Measurements from ENCODE around the gene ACKR2. TPM values are rescaled to one million over a fixed set of nuclear protein-coding genes. Genes with fewer than 3 reads are reported as not detected.

Gene ACKR2
- total RNA-seq, 1 donor from 2014 or later = 1.2 TPM

GRCh38 chr3:42780398-42780797 is 28.8 kb upstream of the ACKR2 start:
- TF ChIP-seq, protein P1, sequence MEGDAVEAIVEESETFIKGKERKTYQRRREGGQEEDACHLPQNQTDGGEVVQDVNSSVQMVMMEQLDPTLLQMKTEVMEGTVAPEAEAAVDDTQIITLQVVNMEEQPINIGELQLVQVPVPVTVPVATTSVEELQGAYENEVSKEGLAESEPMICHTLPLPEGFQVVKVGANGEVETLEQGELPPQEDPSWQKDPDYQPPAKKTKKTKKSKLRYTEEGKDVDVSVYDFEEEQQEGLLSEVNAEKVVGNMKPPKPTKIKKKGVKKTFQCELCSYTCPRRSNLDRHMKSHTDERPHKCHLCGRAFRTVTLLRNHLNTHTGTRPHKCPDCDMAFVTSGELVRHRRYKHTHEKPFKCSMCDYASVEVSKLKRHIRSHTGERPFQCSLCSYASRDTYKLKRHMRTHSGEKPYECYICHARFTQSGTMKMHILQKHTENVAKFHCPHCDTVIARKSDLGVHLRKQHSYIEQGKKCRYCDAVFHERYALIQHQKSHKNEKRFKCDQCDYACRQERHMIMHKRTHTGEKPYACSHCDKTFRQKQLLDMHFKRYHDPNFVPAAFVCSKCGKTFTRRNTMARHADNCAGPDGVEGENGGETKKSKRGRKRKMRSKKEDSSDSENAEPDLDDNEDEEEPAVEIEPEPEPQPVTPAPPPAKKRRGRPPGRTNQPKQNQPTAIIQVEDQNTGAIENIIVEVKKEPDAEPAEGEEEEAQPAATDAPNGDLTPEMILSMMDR (IDR thresholded peaks at IDR 0.05; ENCODE audit: unreplicated experiment) = no peak
- H3K4me3 Mint-ChIP-seq = no peak overlapping the region
- H3K27me3 Mint-ChIP-seq (ENCODE audit: low read depth) = no peaks in the 10 kb centered on the region
- no peak for DNase-seq (ENCODE audit: low spot score in 2 of 2, unreplicated experiment in 2 of 2)
- no peak overlapping the region for H3K27ac Mint-ChIP-seq
- no peaks in the 10 kb centered on the region for H3K9me3 Mint-ChIP-seq
- no peaks in the 10 kb centered on the region for H3K4me1 Mint-ChIP-seq
- peaks cover 8% of the 10 kb centered on the region for H3K36me3 Mint-ChIP-seq

DNA sequence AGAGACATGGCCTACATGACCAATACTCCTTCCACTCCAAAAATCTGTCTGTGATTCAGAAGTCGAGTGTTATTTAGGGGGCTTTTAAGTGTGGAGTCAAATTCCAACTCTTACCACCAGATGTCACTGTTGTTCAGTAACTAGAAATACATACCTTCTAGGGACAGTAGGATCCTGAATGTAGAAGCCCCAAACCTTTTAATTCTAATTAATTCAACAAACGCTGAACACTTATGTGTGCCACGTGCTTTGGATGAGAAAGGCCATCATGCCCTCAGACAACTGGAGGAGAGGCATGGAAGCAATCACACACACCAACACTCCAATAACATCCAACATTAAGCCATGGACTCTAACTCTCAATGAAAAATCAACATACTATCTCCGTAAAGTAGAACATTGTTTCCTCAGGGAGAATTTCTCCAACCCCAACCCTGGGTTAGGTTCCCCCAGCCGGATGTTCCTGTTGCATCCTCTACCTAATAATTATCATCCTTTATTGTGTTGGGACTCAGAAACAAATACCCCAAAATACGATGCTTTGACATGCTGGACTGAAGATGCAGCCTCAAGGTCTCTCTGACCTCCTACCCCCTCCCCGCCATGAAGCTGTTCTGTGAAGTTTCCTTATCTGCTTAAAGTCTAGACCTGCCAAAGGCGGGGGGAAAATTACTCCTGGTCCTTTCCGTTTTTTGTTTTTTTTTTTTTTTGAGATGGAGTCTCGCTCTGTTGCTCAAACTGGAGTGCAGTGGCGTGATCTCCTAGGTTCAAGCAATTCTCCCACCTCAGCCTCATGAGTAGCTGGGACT is 28.1 kb upstream of the ACKR2 start:
- TF ChIP-seq, protein P1 (IDR thresholded peaks at IDR 0.05; ENCODE audit: unreplicated experiment) = peak; percentile 79
- DNase-seq (ENCODE audit: low spot score in 2 of 2, unreplicated experiment in 2 of 2) = no peak
- peaks cover 10% of the 10 kb centered on the region for H3K36me3 Mint-ChIP-seq

DNA sequence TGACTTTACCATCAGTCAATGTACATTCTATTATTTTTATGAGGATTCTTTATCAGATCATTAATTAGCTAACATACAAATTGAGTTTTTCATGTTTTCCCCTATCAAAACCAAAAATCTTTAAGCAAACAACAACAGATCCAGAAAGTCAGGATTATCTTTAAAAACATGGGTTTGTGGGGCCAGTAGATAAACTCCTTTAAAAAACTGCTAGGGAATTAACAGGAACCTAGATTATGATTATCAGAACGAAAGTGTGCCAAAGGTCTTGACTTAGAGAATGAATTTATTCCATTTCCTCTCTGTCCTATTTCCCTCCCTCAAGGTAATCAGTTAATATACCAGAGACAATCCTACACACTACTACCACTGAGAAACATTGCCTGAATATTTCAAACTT is 23.0 kb upstream of the ACKR2 start:
- Mint-ChIP-seq H3K36me3 (peaks cover 21% of the 10 kb centered on the region), H3K4me1 (peaks cover 7% of the 10 kb centered on the region), H3K27me3 (ENCODE audit: low read depth) (no peaks in the 10 kb centered on the region), H3K4me3 (no peak overlapping the region), H3K9me3 (no peaks in the 10 kb centered on the region), H3K27ac (no peak overlapping the region)
- TF ChIP-seq, protein P1 (IDR thresholded peaks at IDR 0.05; ENCODE audit: unreplicated experiment) = no peak
- DNase-seq (ENCODE audit: low spot score in 2 of 2, unreplicated experiment in 2 of 2) = no peak

More for the DNA sequence above, 28.1 kb upstream of the ACKR2 start:
- Mint-ChIP-seq H3K9me3 (no peaks in the 10 kb centered on the region), H3K4me1 (no peaks in the 10 kb centered on the region), H3K27ac (no peak overlapping the region), H3K27me3 (ENCODE audit: low read depth) (no peaks in the 10 kb centered on the region), H3K4me3 (no peak overlapping the region)

DNA sequence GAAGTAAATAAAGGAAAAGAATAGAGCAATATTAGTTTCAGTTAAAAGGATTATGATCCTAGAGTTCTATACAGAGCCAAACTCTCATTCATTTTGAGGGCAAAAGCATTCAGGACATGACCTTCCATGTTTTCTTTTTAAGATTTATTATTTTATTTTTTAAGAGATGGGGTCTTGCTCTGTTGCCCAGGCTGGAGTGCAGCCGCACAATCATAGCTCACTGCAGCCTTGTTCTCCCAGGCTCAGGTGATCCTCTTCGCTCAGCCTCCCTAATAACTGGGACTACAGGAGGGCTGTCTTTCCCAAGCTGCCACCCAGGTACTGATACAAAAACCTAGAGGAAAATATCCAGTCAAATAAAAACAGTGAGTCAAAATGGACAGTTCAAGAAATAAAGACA is 22.6 kb upstream of the ACKR2 start:
- no peaks in the 10 kb centered on the region for H3K27me3 Mint-ChIP-seq (ENCODE audit: low read depth)
- H3K4me3 Mint-ChIP-seq = no peak overlapping the region
- TF ChIP-seq, protein P1 (IDR thresholded peaks at IDR 0.05; ENCODE audit: unreplicated experiment) = no peak
- peaks cover 21% of the 10 kb centered on the region for H3K36me3 Mint-ChIP-seq
- no peaks in the 10 kb centered on the region for H3K9me3 Mint-ChIP-seq
- peaks cover 7% of the 10 kb centered on the region for H3K4me1 Mint-ChIP-seq
- DNase-seq (ENCODE audit: low spot score in 2 of 2, unreplicated experiment in 2 of 2) = no peak
- H3K27ac Mint-ChIP-seq = no peak overlapping the region

DNA sequence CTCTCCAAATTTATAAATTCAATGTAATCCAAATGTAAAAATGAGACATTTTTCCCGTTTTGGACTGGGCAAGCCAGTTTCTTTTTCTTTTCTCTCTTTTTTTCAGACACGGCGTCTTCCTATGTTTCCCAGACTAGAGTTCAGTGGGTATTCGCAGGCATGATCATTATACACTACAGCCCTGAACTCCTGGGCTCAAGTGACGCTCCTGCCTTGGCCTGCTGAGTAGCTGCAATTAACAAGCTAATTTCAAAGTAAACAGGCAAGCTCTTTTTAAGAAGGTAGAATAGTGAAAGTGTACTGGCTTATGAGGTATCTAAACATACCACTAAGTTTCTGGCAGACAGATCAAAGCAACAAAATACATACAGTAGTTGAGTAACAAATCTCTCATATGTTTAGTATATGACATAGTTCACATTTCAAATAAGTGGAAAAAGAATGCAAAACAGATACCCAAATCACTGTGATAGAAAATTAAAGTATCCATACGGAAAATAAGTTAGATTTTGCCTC is 18.5 kb upstream of the ACKR2 start:
- H3K9me3 Mint-ChIP-seq = no peaks in the 10 kb centered on the region
- H3K27ac Mint-ChIP-seq = peak overlapping the region; percentile 48
- H3K27me3 Mint-ChIP-seq (ENCODE audit: low read depth) = no peaks in the 10 kb centered on the region
- peaks cover 22% of the 10 kb centered on the region for H3K36me3 Mint-ChIP-seq
- TF ChIP-seq, protein P1 (IDR thresholded peaks at IDR 0.05; ENCODE audit: unreplicated experiment) = no peak
- no peak for DNase-seq (ENCODE audit: low spot score in 2 of 2, unreplicated experiment in 2 of 2)
- H3K4me3 Mint-ChIP-seq = no peak overlapping the region
- peaks cover 10% of the 10 kb centered on the region for H3K4me1 Mint-ChIP-seq

All from mesothelial cell of epicardium (in vitro differentiated cells).